Activated B cell treated with CpG ODN at 0.5 μM for 24 hours (primary cell): Measurements from ENCODE around the gene LAMTOR2. TPM values are rescaled to one million over a fixed set of nuclear protein-coding genes. Genes with fewer than 3 reads are reported as not detected.
A peak's percentile ranks its signal among the peaks of the same experiment; 100 is the strongest.

Experiments
- ATAC-seq: fragments of 200-7000 bp; cut with Tn5 transposase; one replicate; pipeline ENCODE4 v1.10.0; 2021; ENCODE audit warnings: low read depth, mild to moderate bottlenecking, moderate library complexity
- CTCF ChIA-PET: fragments of 350-600 bp; sonication (Branson Sonifier 250); formaldehyde crosslinking; loops from one replicate; lab custom pipeline; 2021; ENCODE audit warnings: antibody characterized with exemption; lab: Charles Lee
- POLR2A ChIA-PET: fragments of 350-600 bp; sonication (Branson Sonifier 250); formaldehyde crosslinking; loops from one replicate; lab custom pipeline; 2021; ENCODE audit warnings: antibody characterized with exemption; lab: Charles Lee
- DNase-seq: peaks from one replicate; pipeline ENCODE4 v3.0.0; 2022
- H3K27ac Mint-ChIP-seq: one replicate; pipeline ENCODE4 v1.8.0; 2020; ENCODE audit warnings: mixed read lengths
- H3K27me3 Mint-ChIP-seq: one replicate; pipeline ENCODE4 v1.8.0; 2021; ENCODE audit warnings: mixed read lengths
- H3K36me3 Mint-ChIP-seq: one replicate; pipeline ENCODE4 v1.8.0; 2021; ENCODE audit warnings: low read depth, mixed read lengths
- H3K4me1 Mint-ChIP-seq: one replicate; pipeline ENCODE4 v1.8.0; 2021; ENCODE audit warnings: mixed read lengths
- H3K4me3 Mint-ChIP-seq: one replicate; pipeline ENCODE4 v1.8.0; 2020; ENCODE audit warnings: mild to moderate bottlenecking, mixed read lengths
- H3K9me3 Mint-ChIP-seq: one replicate; pipeline ENCODE4 v1.8.0; 2020; ENCODE audit warnings: mixed read lengths
- intact Hi-C: fragments of 100-400 bp; cut with micrococcal nuclease; formaldehyde crosslinking; loops from one replicate; pipeline ENCODE4 v1.15.1; 2024
- total RNA-seq: library from RNA; stranded (reverse); gene quantifications from 2 replicates; pipeline ENCODE4 v1.2.3, GENCODE V29; 2022
- TF ChIP-seq, protein P1 (sequence below): fragments of 200-600 bp; IDR thresholded peaks from one replicate; pipeline ENCODE4 v1.8.0; 2022; ENCODE audit warnings: antibody characterized with exemption, mild to moderate bottlenecking

LAMTOR2 gene
- total RNA-seq, 1 donor from 2014 or later: 48.0 TPM

- Mint-ChIP-seq H3K9me3 (no peaks in the 10 kb centered on the region), H3K27ac (peak overlapping the region; percentile 92), H3K4me1 (peaks cover 67% of the 10 kb centered on the region), H3K36me3 (no peaks in the 10 kb centered on the region), H3K27me3 (no peaks in the 10 kb centered on the region), H3K4me3 (peak overlapping the region; percentile 69)
- TF ChIP-seq, protein P1, sequence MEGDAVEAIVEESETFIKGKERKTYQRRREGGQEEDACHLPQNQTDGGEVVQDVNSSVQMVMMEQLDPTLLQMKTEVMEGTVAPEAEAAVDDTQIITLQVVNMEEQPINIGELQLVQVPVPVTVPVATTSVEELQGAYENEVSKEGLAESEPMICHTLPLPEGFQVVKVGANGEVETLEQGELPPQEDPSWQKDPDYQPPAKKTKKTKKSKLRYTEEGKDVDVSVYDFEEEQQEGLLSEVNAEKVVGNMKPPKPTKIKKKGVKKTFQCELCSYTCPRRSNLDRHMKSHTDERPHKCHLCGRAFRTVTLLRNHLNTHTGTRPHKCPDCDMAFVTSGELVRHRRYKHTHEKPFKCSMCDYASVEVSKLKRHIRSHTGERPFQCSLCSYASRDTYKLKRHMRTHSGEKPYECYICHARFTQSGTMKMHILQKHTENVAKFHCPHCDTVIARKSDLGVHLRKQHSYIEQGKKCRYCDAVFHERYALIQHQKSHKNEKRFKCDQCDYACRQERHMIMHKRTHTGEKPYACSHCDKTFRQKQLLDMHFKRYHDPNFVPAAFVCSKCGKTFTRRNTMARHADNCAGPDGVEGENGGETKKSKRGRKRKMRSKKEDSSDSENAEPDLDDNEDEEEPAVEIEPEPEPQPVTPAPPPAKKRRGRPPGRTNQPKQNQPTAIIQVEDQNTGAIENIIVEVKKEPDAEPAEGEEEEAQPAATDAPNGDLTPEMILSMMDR: no peak
- intact Hi-C loops: loop anchor here (1.0 to 2.0 kb wide), 5 partner anchors 7 to 48 kb away; partner anchors contain the start of gene LMNA
- ChIA-PET CTCF (interaction anchor here (0.8 to 3.3 kb wide), 4 partner anchors 10 to 117 kb away, joined by 3 to 29 read pairs (median 6); no protein-coding TSS in a partner anchor), POLR2A (interaction anchor here (0.9 to 3.8 kb wide), 7 partner anchors 9 to 362 kb away, joined by 3 to 61 read pairs (median 6); partner anchors contain the start of genes ARHGEF2 and LMNA)
- ATAC-seq (peak; percentile 2), DNase-seq (no peak)
These were observed 52.3 kb downstream of the LAMTOR2 start for GRCh38 chr1:156106624-156107488.

- ATAC-seq (no peak), DNase-seq (no peak)
- Mint-ChIP-seq H3K9me3 (no peaks in the 10 kb centered on the region), H3K27ac (peak overlapping the region; percentile 61), H3K36me3 (no peaks in the 10 kb centered on the region), H3K27me3 (peaks cover 1% of the 10 kb centered on the region), H3K4me1 (peaks cover 64% of the 10 kb centered on the region), H3K4me3 (no peak overlapping the region)
- CTCF ChIA-PET: interaction anchor here (1.2 to 3.3 kb wide), 2 partner anchors 11 to 20 kb away, joined by 4 to 29 read pairs; no protein-coding TSS in a partner anchor
- POLR2A ChIA-PET: interaction anchor here (2.3 to 3.8 kb wide), 3 partner anchors 8 to 19 kb away, joined by 22 to 61 read pairs (median 30); partner anchors contain the start of gene LMNA
- TF ChIP-seq, protein P1: no peak
- intact Hi-C loops: no loop called here
These were observed 53.5 kb downstream of the LAMTOR2 start for GRCh38 chr1:156108057-156108456.

Other genes starting within 250 kb of the LAMTOR2 start
- 81.8 and 89.5 TPM in 2 replicates for gene GON4L, start 197.6 kb upstream of the LAMTOR2 start, total RNA-seq
- gene SYT11, start 195.2 kb upstream of the LAMTOR2 start, total RNA-seq: 3.3 and 3.7 TPM in 2 replicates
- gene RIT1, start 143.4 kb upstream of the LAMTOR2 start, total RNA-seq: 32.7 and 38.6 TPM in 2 replicates
- 88.3 and 105 TPM in 2 replicates for gene KHDC4, start 120.4 kb upstream of the LAMTOR2 start, total RNA-seq
- not detected in 2 replicates for gene RXFP4, start 113.1 kb upstream of the LAMTOR2 start, total RNA-seq
- 188 and 207 TPM in 2 replicates for gene ARHGEF2, start 76.2 kb upstream of the LAMTOR2 start, total RNA-seq
- gene SSR2, start 33.8 kb upstream of the LAMTOR2 start, total RNA-seq: 136 and 146 TPM in 2 replicates
- 28.1 and 32.5 TPM in 2 replicates for gene UBQLN4, start 984 bp upstream of the LAMTOR2 start, total RNA-seq
- gene RAB25, start 6.4 kb downstream of the LAMTOR2 start, total RNA-seq: 0.32 and 0.38 TPM in 2 replicates
- 0.39 and 0.47 TPM in 2 replicates for gene MEX3A, start 27.7 kb downstream of the LAMTOR2 start, total RNA-seq
- gene LMNA, start 59.9 kb downstream of the LAMTOR2 start, total RNA-seq: 40.4 and 47.5 TPM in 2 replicates
- 7.0 and 7.4 TPM in 2 replicates for gene SEMA4A, start 98.8 kb downstream of the LAMTOR2 start, total RNA-seq
- 17.9 and 26.4 TPM in 2 replicates for gene SLC25A44, start 139.3 kb downstream of the LAMTOR2 start, total RNA-seq
- gene PMF1, start 158.2 kb downstream of the LAMTOR2 start, total RNA-seq: 68.8 and 75.8 TPM in 2 replicates
- 2.7 and 3.3 TPM in 2 replicates for gene BGLAP, start 187.4 kb downstream of the LAMTOR2 start, total RNA-seq
- 1.6 and 1.8 TPM in 2 replicates for gene PAQR6, start 193.3 kb downstream of the LAMTOR2 start, total RNA-seq
- gene SMG5, start 228.0 kb downstream of the LAMTOR2 start, total RNA-seq: 62.6 and 77.1 TPM in 2 replicates
- gene TMEM79, start 229.5 kb downstream of the LAMTOR2 start, total RNA-seq: 5.1 and 5.4 TPM in 2 replicates
- 15.9 and 16.8 TPM in 2 replicates for gene GLMP, start 240.9 kb downstream of the LAMTOR2 start, total RNA-seq
- not detected in 2 replicates for gene VHLL, start 244.5 kb downstream of the LAMTOR2 start, total RNA-seq